IMR-90 (cell line): ENCODE results near the gene TOE1.

ENCODE experiments used
- BHLHE40 ChIP-seq: fragments of 150-350 bp; IDR thresholded peaks from 2 replicates; pipeline ENCODE4 v1.6.1; 2016; ENCODE audit warnings: mild to moderate bottlenecking, low read depth, low read length
- CEBPB ChIP-seq: IDR thresholded peaks from 2 replicates; pipeline ENCODE4 v1.6.1; 2012; ENCODE audit warnings: low read depth, low read length, improper control_type of control experiment
- CHD1 ChIP-seq: IDR thresholded peaks from 2 replicates; pipeline ENCODE4 v1.6.1; 2012; ENCODE audit warnings: low read depth, low read length, improper control_type of control experiment
- NFE2L2 ChIP-seq: fragments of 150-350 bp; IDR thresholded peaks from 2 replicates; pipeline ENCODE4 v1.6.1; 2016; ENCODE audit warnings: low read depth, mild to moderate bottlenecking, low read length
- POLR2A ChIP-seq: IDR thresholded peaks from 2 replicates; pipeline ENCODE4 v1.6.1; 2012; ENCODE audit warnings: mild to moderate bottlenecking, low read depth, low read length
- RFX5 ChIP-seq: IDR thresholded peaks from 2 replicates; pipeline ENCODE4 v1.8.0; 2012; ENCODE audit warnings: low read depth, mild to moderate bottlenecking, low read length, moderate library complexity
- SMC3 ChIP-seq: fragments of 150-350 bp; IDR thresholded peaks from 2 replicates; pipeline ENCODE4 v1.6.1; 2016; ENCODE audit warnings: low read depth, mild to moderate bottlenecking, antibody characterized with exemption, low read length, moderate library complexity
- TF ChIP-seq, protein P1 (sequence below): conservative IDR thresholded peaks from 2 replicates; pipeline ENCODE4 v1.5.1; 2012; ENCODE audit warnings: mild to moderate bottlenecking, low read depth, low read length, improper control_type of control experiment
- TF ChIP-seq, protein P2 (sequence below): fragments of 150-350 bp; IDR thresholded peaks from 2 replicates; pipeline ENCODE4 v1.6.1; 2016; ENCODE audit warnings: low read depth, mild to moderate bottlenecking, low read length, moderate library complexity, borderline replicate concordance
- TF ChIP-seq, protein P3 (sequence below): fragments of 150-350 bp; IDR thresholded peaks from 2 replicates; pipeline ENCODE4 v1.6.1; 2017; ENCODE audit warnings: mild to moderate bottlenecking, antibody characterized with exemption, low read length, low read depth

DNA sequence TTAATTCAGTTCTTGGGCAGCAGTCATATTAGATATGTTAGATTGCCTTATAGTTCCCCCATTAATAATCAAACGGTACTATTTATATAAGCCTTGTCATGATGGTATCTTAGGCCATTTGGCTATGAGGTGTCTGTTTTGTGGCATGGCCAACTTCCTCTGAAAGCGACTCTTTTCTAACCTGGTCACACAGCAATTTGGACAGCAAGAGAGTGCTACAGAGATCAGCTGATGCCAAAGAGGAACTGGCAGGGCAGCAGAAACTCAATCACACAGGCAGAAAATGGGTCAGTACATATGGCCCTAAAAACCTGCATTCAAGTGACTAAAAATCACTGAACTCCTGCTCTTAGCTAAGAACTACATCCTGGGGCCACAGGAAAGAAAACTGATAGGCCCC lies 13.7 kb downstream of the TOE1 start:
- TF ChIP-seq, protein P1, sequence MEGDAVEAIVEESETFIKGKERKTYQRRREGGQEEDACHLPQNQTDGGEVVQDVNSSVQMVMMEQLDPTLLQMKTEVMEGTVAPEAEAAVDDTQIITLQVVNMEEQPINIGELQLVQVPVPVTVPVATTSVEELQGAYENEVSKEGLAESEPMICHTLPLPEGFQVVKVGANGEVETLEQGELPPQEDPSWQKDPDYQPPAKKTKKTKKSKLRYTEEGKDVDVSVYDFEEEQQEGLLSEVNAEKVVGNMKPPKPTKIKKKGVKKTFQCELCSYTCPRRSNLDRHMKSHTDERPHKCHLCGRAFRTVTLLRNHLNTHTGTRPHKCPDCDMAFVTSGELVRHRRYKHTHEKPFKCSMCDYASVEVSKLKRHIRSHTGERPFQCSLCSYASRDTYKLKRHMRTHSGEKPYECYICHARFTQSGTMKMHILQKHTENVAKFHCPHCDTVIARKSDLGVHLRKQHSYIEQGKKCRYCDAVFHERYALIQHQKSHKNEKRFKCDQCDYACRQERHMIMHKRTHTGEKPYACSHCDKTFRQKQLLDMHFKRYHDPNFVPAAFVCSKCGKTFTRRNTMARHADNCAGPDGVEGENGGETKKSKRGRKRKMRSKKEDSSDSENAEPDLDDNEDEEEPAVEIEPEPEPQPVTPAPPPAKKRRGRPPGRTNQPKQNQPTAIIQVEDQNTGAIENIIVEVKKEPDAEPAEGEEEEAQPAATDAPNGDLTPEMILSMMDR: no peak
- TF ChIP-seq BHLHE40 (no peak), POLR2A (no peak), SMC3 (no peak), CHD1 (no peak), NFE2L2 (no peak), CEBPB (no peak), RFX5 (no peak)
- TF ChIP-seq, protein P2, sequence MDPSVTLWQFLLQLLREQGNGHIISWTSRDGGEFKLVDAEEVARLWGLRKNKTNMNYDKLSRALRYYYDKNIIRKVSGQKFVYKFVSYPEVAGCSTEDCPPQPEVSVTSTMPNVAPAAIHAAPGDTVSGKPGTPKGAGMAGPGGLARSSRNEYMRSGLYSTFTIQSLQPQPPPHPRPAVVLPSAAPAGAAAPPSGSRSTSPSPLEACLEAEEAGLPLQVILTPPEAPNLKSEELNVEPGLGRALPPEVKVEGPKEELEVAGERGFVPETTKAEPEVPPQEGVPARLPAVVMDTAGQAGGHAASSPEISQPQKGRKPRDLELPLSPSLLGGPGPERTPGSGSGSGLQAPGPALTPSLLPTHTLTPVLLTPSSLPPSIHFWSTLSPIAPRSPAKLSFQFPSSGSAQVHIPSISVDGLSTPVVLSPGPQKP: no peak
- TF ChIP-seq, protein P3, sequence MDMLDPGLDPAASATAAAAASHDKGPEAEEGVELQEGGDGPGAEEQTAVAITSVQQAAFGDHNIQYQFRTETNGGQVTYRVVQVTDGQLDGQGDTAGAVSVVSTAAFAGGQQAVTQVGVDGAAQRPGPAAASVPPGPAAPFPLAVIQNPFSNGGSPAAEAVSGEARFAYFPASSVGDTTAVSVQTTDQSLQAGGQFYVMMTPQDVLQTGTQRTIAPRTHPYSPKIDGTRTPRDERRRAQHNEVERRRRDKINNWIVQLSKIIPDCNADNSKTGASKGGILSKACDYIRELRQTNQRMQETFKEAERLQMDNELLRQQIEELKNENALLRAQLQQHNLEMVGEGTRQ: no peak
